PFSK-1 (cell line): ENCODE data around the gene CCR5AS.

Source experiments
- FOXP2 ChIP-seq: optimal IDR thresholded peaks from 2 replicates; pipeline ENCODE3; 2011; ENCODE audit warnings: borderline replicate concordance, control low read depth, inconsistent platforms; ENCODE audit not compliant: insufficient read depth; ENCODE audit errors: extremely low read length, extremely low read depth
- POLR2AphosphoS5 ChIP-seq: IDR thresholded peaks from 2 replicates; pipeline ENCODE4 v1.6.1; 2012; ENCODE audit warnings: low read depth, mild to moderate bottlenecking, control low read depth, low read length, moderate library complexity
- SIN3A ChIP-seq: IDR thresholded peaks from 2 replicates; pipeline ENCODE4 v1.6.1; 2012; ENCODE audit warnings: mild to moderate bottlenecking, low read length, moderate library complexity, borderline replicate concordance; ENCODE audit not compliant: insufficient read depth
- TAF1 ChIP-seq: IDR thresholded peaks from 2 replicates; pipeline ENCODE4 v1.6.1; 2012; ENCODE audit warnings: low read length, control low read depth, borderline replicate concordance; ENCODE audit not compliant: insufficient read depth
- TF ChIP-seq, protein P1 (sequence below), 2 experiments: IDR thresholded peaks; 2 replicates each; pipeline versions ENCODE4 v1.6.1 to v1.8.0; 2011 to 2012; ENCODE audit warnings: low read depth in 2 of 2, low read length in 2 of 2, control low read depth in 1 of 2, inconsistent platforms in 1 of 2, mild to moderate bottlenecking in 1 of 2, moderate library complexity in 1 of 2; ENCODE audit not compliant: insufficient read depth in 1 of 2

Gene CCR5AS

DNA sequence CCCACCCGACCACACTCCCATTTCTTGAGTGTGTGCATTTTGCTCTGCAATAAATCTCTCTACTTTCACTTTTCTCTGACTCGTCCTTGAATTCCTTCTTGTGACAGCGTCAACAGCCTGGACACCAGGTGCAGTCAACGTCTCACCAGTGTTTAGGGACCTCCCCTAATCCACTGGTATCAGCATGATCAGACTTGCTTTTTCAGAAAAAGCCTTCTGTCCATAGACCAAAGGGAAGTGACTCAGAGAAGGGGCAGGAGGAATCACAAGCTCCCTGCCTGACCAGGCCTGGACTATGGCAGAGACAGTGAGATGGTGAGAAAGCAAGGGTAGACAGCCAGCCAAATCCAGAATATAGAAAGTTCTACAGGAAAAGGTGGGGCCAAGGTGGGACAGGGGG is 20.7 kb downstream of the CCR5AS start:
- TF ChIP-seq TAF1 (no peak), SIN3A (no peak), FOXP2 (no peak), POLR2AphosphoS5 (no peak)
- TF ChIP-seq, protein P1, sequence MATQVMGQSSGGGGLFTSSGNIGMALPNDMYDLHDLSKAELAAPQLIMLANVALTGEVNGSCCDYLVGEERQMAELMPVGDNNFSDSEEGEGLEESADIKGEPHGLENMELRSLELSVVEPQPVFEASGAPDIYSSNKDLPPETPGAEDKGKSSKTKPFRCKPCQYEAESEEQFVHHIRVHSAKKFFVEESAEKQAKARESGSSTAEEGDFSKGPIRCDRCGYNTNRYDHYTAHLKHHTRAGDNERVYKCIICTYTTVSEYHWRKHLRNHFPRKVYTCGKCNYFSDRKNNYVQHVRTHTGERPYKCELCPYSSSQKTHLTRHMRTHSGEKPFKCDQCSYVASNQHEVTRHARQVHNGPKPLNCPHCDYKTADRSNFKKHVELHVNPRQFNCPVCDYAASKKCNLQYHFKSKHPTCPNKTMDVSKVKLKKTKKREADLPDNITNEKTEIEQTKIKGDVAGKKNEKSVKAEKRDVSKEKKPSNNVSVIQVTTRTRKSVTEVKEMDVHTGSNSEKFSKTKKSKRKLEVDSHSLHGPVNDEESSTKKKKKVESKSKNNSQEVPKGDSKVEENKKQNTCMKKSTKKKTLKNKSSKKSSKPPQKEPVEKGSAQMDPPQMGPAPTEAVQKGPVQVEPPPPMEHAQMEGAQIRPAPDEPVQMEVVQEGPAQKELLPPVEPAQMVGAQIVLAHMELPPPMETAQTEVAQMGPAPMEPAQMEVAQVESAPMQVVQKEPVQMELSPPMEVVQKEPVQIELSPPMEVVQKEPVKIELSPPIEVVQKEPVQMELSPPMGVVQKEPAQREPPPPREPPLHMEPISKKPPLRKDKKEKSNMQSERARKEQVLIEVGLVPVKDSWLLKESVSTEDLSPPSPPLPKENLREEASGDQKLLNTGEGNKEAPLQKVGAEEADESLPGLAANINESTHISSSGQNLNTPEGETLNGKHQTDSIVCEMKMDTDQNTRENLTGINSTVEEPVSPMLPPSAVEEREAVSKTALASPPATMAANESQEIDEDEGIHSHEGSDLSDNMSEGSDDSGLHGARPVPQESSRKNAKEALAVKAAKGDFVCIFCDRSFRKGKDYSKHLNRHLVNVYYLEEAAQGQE (IDR thresholded peaks at IDR 0.05; ENCODE audit: insufficient read depth in 1 of 2, low read depth in 2 of 2, low read length in 2 of 2), result no peak

DNA sequence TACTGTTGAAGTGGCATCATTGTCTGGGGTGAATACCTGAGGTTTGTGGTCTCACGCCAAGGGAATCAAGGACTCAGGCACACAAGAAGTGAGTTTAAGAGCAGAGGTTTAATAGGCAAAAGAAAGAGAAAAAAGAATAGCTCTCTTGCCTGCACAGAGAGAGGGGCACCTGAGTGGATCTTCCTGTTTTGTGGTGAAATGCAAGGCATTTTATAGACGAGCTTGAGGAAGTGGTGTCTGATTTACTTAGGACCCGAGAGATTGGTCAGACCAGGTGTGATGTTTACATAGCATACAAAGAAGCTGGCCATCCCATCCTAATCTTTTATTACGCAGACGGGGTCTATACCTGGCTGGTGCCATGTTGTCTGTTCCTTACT is 22.9 kb downstream of the CCR5AS start:
- no peak for TF ChIP-seq SIN3A
- TF ChIP-seq, protein P1 (IDR thresholded peaks at IDR 0.05; ENCODE audit: insufficient read depth in 1 of 2, low read depth in 2 of 2, low read length in 2 of 2), result no peak
- no peak for TF ChIP-seq POLR2AphosphoS5
- no peak for TF ChIP-seq FOXP2
- no peak for TF ChIP-seq TAF1

DNA sequence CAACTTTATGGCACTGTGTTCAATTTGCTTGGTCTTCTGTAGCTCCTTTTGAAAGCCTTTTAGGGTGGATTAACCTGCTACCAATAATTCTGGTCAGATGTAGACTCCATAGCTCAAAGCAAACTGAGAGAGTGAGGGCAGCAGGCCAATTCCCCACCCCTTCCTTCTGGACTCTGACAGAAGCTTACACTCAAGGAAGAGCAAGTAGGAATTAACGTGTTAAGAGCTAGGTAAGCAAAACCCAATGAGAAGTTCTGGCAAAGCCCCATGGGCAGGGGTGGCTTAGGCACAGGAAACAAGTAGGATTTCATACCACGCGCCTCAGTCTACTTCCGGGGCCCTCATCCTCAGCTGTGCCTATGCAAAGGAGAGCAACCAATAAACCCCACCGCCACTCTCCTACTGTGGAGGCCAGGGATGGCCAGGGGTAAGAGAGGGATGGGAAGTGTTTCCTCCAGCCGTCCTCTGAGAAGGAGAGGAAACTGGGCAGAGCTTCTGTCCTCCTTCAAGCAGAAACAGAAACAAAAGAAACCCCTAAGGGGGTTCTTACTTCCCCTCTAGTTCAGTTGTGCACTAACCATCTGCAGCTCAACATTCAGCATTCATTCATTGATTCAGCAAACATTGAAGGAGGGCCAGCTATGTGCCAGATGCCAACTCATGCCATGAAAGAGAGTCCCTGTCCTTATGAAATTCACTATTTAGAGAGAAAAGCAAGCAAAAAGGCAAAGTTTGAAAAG is 23.5 kb downstream of the CCR5AS start:
- TF ChIP-seq, protein P1 (IDR thresholded peaks at IDR 0.05; ENCODE audit: insufficient read depth in 1 of 2, low read depth in 2 of 2, low read length in 2 of 2), result no peak
- TF ChIP-seq FOXP2 (no peak), SIN3A (no peak), POLR2AphosphoS5 (no peak), TAF1 (no peak)

DNA sequence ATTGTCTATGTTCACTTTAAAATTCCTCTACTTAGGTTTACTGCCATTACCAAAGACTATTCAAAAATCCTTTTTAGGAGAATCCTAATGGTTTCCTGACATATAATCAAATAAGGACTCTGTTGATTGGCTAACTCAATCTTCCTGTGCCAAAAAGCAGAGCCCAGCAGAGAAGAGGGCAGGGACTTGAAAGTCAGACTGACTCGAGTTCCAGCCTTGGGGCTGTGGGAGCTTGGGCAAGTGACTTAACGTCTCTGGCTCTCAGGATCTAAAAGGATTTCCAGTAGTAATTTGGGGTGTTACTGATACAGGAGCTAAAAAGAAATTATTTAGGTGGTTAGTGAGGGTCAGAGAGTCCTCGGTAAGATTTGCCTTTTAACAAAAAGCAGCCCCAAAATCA is 25.2 kb downstream of the CCR5AS start:
- TF ChIP-seq SIN3A, result no peak
- no peak for TF ChIP-seq POLR2AphosphoS5
- TF ChIP-seq, protein P1 (IDR thresholded peaks at IDR 0.05; ENCODE audit: insufficient read depth in 1 of 2, low read depth in 2 of 2, low read length in 2 of 2), result no peak
- TF ChIP-seq FOXP2, result no peak
- TF ChIP-seq TAF1, result no peak
